22Rv1 (cell line): Measurements from ENCODE around the gene CDH8.

Experiments used
- ZFX ChIP-seq: fragments of 450-650 bp; IDR thresholded peaks from 2 replicates; pipeline ENCODE4 v1.6.1; 2017; ENCODE audit warnings: antibody characterized with exemption, borderline replicate concordance
- TF ChIP-seq, protein P1 (sequence below): fragments of 450-650 bp; IDR thresholded peaks from 2 replicates; pipeline ENCODE4 v1.5.1; 2017; ENCODE audit warnings: mild to moderate bottlenecking

DNA sequence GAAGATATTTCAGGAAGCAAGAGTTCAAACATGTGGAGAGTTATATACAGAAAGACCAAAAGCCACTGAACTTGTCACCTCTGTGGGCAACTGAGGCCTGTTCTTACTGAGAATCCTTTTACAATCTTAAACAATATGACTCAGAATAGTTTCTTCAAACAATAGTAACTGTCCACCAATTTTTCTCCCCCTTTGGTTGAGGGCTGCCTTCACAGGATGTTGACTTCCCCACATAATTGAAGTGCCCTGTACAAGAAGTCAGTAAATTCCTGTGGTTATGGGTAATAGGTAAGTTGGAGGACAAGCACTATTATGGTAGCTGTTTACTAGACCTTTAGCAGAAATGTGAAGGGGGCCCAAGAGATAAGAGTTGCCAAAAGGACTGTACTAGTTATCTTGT, 215.8 kb downstream of the CDH8 start:
- TF ChIP-seq, protein P1, sequence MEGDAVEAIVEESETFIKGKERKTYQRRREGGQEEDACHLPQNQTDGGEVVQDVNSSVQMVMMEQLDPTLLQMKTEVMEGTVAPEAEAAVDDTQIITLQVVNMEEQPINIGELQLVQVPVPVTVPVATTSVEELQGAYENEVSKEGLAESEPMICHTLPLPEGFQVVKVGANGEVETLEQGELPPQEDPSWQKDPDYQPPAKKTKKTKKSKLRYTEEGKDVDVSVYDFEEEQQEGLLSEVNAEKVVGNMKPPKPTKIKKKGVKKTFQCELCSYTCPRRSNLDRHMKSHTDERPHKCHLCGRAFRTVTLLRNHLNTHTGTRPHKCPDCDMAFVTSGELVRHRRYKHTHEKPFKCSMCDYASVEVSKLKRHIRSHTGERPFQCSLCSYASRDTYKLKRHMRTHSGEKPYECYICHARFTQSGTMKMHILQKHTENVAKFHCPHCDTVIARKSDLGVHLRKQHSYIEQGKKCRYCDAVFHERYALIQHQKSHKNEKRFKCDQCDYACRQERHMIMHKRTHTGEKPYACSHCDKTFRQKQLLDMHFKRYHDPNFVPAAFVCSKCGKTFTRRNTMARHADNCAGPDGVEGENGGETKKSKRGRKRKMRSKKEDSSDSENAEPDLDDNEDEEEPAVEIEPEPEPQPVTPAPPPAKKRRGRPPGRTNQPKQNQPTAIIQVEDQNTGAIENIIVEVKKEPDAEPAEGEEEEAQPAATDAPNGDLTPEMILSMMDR, result no peak
- TF ChIP-seq ZFX, result no peak
